ENCODE measurements around the gene GMDS.
A peak's percentile ranks its signal among the peaks of the same experiment; 100 is the strongest.

Gene GMDS

DNA sequence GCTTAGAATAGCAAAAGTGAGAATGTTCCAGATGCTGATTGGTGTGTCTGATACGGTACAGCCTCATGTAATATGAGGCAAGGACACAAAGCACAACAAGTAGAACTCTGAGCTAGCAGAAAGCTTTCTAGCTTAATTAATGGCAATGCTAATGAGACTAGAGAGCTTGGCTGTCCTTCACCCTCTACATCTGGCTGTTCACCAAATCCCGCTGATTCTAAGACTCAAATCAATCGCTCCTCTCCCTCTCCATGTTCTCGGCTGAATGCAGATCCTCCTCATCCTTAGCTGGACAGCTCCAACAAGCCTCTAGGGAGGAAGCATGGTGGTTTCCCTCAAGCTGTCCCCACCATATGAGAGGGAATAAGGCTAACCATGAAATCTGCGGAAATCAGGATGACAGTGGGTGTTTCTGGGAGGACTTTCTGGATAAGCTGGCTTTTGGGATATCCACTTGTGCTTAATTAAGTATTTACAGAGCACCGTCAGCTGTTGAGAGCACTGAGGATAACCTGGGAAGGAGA lies 506.8 kb downstream of the GMDS start:
- peak; percentile 12 for DNase-seq (ENCODE audit: low spot score)

DNA sequence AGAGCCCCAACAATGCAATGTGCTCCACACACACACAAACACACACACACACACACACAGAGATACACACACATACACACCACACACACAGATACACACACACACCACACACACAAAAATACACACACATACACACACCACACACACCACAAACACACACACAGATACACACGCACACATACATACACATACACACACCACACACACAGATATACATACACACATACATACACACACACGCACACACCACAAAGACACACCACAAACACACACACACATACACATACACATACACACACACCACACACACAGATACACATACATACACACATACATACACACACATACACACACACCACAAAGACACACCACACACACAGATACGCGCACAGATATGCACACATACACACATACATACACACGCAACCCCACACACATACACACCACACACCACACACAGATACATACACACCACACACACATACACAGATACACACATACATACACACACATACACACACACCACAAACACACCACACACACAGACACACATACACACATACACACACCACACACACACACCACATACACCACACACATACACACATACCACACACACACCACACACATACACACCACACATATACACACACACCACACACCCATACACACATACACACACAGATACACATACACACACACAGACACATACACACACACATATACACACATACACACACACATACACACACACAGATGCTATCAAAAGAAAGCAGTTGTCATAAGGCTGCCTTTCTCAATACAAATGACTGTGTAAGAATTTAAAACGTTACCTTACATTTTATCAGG lies 507.7 kb downstream of the GMDS start:
- DNase-seq (ENCODE audit: low spot score), result no peak

DNA sequence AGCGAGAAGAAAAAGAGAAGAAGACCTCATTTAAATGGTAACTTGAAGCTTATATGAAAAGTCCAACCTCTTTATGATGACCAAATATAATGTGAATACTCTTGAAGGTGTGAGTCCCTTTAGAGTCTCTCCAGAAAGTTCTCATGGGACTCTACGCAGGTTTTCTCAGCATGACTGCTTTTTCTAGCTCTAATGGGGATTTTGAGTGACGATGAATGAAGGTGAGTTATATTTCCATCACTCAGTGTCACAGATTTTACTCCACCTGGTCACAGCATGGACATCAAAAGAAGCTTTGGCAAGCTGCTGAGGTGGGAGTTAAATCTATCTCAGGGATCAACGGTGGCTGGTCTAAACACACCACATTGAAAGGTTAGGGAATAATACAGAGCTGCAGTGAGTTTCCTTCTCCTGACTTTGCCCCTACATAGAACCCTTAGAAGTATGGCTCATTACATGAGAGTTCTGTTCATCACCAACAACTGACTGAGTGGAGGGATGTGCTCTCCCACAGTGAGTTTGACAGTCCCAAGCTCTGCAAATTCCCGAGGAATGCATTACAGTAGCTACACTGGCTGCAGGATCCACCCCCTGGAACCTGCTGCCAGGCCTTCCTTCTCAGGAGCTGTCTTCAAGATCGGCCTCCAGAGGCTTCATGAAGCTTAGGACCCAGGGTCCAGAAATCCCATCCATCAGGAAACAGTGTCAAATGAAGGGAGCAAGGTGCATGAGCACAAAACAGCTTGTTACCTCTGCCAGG lies 508.9 kb downstream of the GMDS start:
- no peak for DNase-seq (ENCODE audit: low spot score)

DNA sequence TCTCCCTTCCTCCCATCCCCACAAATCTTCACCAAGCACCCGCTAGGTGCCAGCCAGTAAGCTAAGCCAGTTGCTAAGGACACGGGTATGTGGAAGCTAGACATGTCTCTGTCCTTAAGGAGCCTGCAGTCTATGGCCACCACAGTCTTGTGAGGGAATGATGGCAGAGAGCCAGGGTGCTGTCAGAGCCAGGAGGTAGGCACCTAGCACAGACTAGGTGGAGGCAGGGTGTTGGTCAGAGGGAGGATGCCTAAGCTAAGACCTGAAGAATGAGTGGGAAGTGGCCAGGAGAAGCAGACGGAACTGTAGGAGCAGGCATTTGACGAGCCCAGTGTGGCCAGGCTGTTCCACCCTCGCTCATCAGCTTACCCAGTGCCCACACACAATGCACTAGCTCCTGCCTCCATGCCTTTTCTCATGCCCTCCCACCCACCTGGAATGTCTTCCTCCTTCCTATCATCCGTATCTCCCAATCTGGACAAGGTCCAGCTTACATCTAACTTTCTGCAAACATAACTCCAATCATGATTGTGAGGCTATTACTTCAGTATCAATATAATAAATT lies 510.1 kb downstream of the GMDS start:
- no peak for DNase-seq (ENCODE audit: low spot score)

DNA sequence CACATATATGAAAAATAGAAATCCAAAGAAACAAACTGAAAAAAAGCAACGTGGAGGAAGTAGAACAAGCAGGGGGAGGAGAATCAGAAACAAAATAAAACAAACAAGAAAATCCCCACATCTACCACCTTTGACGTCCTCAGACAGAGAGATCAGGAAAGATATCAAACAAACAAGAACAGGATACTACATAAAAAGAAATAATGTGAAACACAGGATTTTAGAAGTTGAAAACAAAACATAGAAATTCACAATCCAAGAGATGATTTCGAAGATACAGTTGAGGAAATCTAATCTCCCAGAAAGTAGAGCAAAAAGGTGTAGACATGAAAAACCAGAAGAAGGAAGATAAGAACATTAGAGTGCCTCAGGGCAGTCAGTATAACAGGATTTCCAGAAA lies 514.5 kb downstream of the GMDS start:
- no peak for DNase-seq (ENCODE audit: low spot score)

DNA sequence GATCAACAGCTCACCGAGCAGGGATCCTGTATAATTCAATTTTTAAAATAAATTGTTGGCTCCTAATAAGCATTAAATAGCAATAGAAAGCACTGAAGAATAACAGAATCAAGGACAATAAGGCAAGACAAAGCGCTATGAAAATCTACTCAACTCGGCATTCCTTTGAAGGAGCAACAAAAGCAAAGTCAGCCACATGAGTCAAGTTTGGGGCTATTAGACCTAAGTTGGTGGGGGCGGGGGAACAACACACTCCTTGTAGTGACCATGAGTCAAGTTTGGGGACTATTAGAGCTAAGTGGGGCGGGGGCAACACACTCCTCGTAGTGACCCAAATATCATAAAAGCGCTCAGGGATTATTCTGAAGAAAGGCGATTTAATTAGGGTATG lies 515.7 kb downstream of the GMDS start:
- DNase-seq (ENCODE audit: low spot score), result no peak

DNA sequence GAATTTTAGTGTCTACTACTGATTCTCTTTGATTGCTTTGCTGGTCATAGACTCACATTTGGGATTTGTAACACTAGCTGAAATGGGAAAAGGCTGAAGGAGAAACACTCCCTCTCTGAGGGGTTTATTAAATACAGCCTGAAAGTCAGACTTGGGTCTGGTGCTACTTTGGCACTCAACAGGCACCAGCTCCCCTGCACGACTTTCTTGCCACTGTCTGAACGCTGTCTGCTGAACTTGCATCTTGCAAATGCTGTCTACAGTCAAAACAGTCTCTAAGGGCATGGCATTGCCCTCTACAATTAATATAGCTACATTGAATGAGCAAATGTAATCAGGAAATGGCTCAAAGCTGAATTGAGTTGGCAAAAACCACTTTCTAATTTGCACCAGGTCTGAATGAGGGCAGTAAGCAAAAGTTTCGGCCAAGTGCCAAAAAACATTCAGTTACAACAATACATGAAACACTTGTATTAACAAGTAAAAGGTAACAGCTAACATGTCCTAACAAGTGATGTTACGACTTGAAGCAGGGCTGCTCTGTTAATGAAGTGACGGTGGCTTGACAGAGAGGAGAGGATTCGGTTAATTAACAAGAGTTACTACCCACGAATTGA lies 516.2 kb downstream of the GMDS start:
- no peak for DNase-seq (ENCODE audit: low spot score)

DNA sequence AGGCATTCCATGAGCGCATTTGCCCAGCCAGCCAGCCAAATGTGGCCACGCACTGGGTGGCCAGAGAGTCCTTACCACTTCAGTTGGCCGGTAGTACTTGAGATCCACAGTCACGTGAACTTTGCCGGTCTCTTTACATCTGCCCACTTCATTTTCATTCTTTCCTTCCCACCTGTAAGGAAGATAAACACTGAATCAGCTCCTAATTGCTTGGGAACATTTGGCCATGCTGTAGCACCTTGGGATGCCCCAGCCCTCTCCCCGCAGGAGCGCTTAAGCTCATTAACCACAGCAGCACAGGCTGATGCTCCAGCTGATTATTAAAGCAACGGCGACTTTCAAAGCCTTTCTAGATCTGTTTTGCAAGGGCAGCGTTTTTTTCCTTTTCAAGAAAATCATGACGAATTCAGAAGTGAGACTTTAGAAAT lies 519.0 kb downstream of the GMDS start:
- no peak for DNase-seq (ENCODE audit: low spot score)

DNA sequence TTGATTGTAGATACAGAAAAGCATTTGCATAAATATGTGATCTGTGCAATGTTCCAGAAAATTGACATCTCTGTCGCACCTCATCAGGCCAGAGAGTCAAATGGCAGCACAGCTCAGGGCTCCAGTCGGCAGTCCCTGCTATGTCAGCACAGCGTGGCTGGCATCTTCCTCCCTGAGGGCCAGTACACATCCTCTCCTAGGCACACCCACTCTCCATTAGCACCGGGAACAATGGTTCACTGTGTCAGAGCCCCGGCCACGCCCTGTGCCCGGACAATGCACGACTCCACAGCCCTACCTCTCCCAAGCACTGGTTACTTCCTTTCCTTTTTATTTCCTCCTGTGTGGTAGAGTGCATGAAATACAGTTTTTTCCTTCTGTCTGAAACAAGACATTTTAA lies 520.8 kb downstream of the GMDS start:
- no peak for DNase-seq (ENCODE audit: low spot score)

DNA sequence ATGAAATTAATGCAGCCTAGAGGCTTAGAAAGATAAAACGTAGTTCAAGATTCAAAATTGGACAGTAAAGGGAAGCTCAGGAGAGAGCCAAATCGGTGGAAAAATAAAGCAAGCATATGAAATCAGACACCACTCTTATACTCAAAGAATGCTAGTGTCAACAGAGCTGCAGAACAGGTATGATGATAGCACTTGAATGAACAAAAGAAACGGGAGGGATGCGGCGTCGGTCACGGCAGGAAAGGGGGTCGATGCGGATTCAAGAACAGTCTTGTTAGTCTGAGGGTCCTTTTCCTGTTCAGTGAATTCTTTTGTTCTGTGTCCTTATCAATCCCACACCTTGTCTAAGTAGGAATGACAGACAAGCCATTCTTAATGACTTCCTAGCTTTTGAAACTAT lies 521.3 kb downstream of the GMDS start:
- no peak for DNase-seq (ENCODE audit: low spot score)

DNA sequence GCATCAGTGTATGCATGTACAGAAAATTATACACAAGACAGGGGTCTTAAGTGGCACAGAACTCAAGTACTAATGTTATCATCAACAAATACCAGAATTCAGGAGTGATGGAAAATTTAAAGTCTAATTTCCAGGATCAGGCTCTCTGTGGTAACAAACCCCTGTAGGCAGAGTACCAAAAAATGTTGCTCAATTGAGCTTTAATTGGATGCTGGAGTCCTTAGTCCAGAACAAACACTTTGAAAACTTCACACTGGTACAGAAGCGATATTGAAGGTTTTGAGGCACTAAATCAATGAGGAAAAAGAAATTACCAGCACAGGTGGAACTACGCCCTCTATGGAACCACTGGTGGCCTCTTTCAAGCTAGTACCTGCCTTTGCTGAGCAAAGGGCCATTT lies 522.6 kb downstream of the GMDS start:
- DNase-seq (ENCODE audit: low spot score), result no peak

DNA sequence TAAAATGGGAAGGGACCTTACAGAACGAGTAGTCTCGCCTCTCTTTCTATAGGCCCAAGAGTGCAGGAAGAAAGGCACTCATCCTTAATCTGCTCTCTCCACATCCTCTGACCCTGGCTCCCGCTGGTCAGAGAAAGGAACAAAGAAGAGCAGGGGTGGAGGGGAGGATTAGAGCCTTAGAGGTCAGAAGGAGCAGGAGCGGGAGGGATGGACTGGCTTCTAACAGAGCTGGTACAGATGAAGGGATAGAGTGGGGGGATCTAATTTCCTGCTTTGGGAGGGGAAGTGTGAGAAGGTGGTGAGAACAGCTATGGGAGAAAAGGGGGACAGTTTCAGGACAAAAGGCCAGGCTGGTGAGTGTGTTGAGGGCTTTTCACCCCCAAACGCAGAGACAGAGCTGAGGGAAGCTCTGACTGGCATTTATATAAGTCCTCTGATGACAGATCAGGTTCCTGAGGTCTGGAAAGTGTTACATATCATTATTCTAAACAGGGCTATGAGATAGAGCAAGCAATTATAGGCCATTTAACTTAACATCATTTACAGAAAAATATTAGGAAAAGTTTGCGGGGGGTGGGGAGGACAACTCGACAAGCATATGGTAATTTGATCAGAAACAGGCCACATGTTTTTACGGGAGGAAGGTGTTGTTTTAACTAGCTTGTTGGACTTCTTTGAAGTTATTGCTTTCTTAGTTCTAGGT lies 524.6 kb downstream of the GMDS start:
- DNase-seq (ENCODE audit: low spot score), result no peak

DNA sequence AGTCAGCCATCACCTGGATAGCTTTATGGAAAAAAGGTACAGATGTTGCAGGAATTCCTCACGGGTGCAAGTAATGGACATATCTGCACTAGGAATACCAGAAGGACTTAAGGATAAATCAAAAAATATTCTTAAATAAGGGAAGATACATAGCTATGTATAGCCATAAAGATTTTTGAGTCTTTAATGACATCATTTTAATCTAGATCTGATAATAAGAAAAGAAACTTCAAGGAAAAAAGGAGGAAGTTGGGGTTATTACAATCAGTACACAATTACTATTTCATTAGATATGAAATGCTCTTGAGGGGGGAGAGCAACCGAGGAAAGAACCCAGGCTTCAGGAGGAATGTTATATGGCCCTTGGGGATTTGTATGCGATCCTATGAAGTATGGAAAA lies 525.5 kb downstream of the GMDS start:
- no peak for DNase-seq (ENCODE audit: low spot score)

DNA sequence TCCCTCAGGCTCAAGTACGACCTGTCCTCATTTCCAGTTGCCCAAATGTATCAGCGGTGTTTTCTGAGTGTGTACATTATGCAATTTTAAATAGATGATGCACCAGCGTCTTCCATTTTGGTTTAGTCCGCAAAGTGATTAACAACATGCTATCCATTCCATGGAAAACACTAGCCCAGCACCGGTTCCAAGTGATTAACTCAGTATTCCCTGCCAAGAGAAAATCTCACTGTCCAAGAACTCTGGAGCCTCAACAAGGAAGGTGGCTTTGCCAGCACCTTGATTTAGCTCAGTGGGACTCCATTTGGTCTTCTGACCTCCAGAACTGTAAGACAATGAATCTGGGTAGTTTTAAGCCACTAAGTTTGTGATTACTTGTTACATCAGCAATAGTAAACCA lies 528.5 kb downstream of the GMDS start:
- DNase-seq (ENCODE audit: low spot score), result no peak

DNA sequence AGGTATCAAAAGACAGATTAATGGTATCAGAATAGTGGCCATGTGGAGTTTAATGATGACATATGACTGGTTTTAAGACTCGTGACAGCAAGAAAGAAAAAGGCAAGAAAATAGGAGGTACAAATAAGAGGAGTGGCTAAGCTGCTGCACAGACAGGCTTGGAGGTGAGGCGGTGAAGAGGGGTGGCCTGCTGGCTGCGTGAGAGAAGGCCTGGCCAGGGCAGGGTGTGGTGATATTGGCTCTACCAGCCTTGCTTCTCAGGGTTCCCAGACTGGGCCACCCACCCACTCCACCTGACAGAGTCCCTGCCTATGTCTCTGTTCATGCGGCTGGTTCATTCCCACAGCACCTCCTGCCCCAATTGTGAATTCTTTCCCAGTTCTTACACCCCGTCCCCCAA lies 529.0 kb downstream of the GMDS start:
- DNase-seq (ENCODE audit: low spot score), result no peak

DNA sequence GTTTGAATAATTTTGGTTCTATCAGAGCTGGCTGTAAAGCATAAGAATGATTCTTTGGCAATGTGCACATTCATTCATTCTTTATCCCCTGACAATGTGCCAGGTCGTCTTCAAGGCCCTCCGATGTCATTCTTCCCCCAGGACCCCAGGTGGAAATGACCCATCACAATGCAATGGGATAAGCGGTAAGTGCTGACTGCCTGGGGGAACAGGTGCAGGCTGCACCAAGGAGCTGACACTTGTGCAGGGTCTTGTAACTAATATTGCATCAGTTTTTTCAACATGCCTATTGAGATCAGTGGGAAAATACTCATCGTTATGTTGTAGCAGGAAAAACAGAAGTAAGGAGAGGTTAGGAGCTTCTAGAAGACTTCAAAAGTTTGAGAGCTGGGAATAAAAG lies 530.1 kb downstream of the GMDS start:
- DNase-seq (ENCODE audit: low spot score), result no peak

DNA sequence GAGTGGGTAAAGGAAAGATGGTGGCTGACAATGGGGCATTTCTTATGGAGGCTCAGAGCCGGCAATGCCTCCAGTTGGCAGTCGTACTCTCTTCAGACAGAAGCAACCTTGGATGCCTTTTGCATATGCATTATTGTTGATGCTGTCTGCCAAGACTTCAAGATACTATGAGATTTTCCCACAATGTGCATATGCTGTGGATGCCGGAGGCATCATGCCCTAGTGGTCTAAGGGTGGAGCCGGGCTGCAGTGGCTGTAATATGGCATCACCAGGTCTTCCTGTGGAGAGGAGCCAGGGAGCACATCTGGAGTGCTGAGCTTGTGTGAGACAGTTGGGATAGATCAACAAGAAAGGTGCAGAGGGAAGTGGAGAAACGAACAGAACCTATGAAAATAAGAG lies 530.8 kb downstream of the GMDS start:
- no peak for DNase-seq (ENCODE audit: low spot score)

DNA sequence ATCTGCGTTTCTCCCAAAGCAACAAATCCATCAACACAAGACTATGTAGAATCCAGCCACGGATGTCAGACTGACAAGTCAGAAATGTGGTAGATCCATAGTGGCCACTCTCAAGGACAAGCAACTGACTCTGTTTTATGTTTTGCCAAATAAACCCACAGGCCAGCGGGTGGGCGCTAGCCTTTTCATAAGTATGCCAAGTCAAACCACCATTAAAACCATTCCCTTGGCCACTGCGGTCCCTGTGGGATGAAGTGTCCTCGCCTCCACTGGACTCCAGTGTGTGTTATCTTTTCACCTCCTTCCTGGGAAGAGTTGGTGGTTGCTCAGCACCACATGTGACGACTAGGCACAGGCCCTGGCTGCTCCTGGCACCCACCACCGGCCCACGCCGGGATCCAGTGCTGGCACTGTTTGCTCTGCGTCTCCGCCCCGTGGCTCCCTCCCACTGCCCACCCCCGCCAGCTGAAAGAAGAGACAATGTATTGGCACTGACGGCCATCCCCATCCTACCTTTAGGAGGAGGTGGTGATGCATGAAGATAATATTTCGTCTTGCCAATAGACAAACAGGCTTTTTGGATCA lies 532.3 kb downstream of the GMDS start:
- no peak for DNase-seq (ENCODE audit: low spot score)

DNA sequence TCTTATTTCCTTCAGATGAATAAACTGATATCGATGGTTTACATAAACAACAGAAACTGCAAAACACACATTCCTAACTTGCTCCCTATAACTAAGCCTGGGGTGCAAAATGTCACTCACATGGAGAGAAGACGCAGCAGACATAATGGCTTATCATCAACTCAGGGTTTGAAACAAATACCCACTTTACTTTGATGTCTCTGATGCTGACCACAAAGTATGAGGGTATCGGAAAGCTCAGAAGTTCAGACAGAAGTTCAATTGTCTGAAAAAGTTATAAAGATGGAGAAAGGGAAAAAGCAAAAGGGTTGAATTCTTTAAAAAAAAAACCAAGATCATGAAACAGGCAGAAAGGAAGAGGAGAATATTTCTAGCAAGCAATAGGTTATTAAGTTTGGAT lies 533.0 kb downstream of the GMDS start:
- no peak for DNase-seq (ENCODE audit: low spot score)

DNA sequence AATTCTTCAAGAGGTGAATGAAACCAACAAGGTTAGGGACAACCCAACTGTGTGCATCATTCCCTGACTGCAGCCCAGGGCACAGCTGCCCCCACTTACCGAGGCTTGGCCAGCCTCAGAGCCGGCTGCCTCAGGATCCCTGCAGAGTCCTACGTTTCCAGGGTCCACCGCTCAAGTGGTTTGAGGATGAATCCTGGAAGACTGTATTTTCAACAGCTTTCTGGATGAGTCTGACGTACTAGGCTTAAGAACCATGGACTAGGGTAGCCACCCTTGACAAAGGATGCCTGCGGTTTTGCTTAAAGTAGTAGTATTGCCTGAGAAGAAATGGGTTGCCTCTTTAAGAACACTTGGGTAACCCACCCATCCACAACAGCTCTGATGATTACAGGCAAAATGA lies 534.3 kb downstream of the GMDS start:
- no peak for DNase-seq (ENCODE audit: low spot score)

DNA sequence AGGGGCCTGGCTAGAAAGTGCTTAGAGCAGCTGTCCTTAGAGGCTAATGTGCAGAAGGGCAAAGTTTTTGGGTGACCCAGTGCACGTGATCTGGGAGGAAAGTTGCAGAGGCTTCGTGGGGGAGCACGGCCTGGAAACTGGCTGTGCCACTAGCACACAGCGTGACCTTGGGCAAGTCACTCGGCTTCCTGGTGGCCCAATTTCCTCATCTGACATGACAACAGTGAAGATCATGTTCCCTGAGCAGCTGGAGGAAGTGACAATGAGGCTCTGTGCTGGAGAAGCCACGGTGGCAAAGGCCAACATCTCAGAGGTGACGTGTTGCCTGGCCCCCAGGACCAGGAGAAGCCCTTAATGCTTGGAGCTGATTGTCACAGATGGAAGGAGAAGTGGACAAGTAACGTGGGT lies 536.2 kb downstream of the GMDS start:
- DNase-seq (ENCODE audit: low spot score), result no peak

DNA sequence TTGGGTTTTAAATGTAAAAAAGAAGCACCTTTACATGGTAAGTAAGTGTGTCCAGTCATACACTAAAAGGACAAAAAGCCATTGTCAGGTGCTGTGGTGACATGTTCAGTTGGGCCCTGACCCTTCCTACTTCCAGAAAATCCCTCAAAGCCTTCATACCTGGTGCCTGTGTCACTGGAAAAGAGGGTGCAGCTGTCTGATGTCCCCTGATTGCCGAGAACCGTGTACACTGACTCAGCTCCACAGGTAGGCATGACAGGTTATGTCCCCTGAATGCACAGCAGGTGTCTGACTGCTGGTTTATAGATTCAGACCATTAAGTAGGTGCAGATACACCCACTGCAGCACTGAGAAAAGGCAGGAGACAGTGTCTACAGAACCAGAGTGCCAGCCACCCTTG lies 536.6 kb downstream of the GMDS start:
- DNase-seq (ENCODE audit: low spot score), result no peak
